HAP-1 (cell line): ENCODE results near the gene RFLNA.

Experiments used
- DNase-seq, 2 experiments: peaks; one replicate each; pipeline ENCODE4 v3.0.0-alpha.2; 2016 to 2020; ENCODE audit warnings: low spot score in 2 of 2
- H3K27me3 ChIP-seq: fragments of 250-450 bp; sonication (Bioruptor Pico); 2 replicates; pipeline ENCODE4 v1.5.1; 2020; ENCODE audit warnings: low read depth, mild to moderate bottlenecking, moderate library complexity
- H3K36me3 ChIP-seq: fragments of 250-450 bp; sonication (Bioruptor Pico); replicated peaks from 2 replicates; pipeline ENCODE4 v1.5.1; 2020; ENCODE audit warnings: mild to moderate bottlenecking
- H3K4me1 ChIP-seq: fragments of 250-450 bp; sonication (Bioruptor Pico); 2 replicates; pipeline ENCODE4 v1.5.1; 2020; ENCODE audit warnings: mild to moderate bottlenecking
- H3K4me3 ChIP-seq: fragments of 250-450 bp; sonication (Bioruptor Pico); 2 replicates; pipeline ENCODE4 v1.5.1; 2020; ENCODE audit warnings: mild to moderate bottlenecking, moderate library complexity
- H3K9me3 ChIP-seq: fragments of 250-450 bp; sonication (Bioruptor Pico); 2 replicates; pipeline ENCODE4 v1.5.1; 2020; ENCODE audit warnings: mild to moderate bottlenecking, moderate library complexity
- in situ Hi-C: fragments of 300-500 bp; cut with MboI; formaldehyde crosslinking; loops from 3 replicates; pipeline ENCODE4 v1.14.3; 2020; ENCODE audit warnings: low sequenced_read_pairs, inconsistent platforms, mixed read lengths

The RFLNA gene

GRCh38 chr12:124311292-124312109 is 16.6 kb downstream of the RFLNA start:
- Histone ChIP-seq H3K36me3 (no peaks in the 10 kb centered on the region), H3K9me3 (no peaks in the 10 kb centered on the region), H3K27me3 (no peaks in the 10 kb centered on the region), H3K4me1 (no peaks in the 10 kb centered on the region), H3K4me3 (no peak overlapping the region)
- in situ Hi-C loops, result no loop called here
- peak in 1 of 2 experiments; percentile 54 for DNase-seq

GRCh38 chr12:124312601-124313000 is 17.7 kb downstream of the RFLNA start:
- Histone ChIP-seq H3K4me3 (no peak overlapping the region), H3K36me3 (no peaks in the 10 kb centered on the region), H3K4me1 (no peaks in the 10 kb centered on the region), H3K27me3 (no peaks in the 10 kb centered on the region), H3K9me3 (no peaks in the 10 kb centered on the region)
- no peak for DNase-seq
- in situ Hi-C loops, result no loop called here

- no peak for DNase-seq
- no peaks in the 10 kb centered on the region for H3K4me1 ChIP-seq
- H3K9me3 ChIP-seq, result no peaks in the 10 kb centered on the region
- H3K36me3 ChIP-seq, result no peaks in the 10 kb centered on the region
- no peaks in the 10 kb centered on the region for H3K27me3 ChIP-seq
- in situ Hi-C loops, result no loop called here
- H3K4me3 ChIP-seq, result no peak overlapping the region
Observed at GRCh38 chr12:124314207-124314606, 19.3 kb downstream of the RFLNA start.

GRCh38 chr12:124314766-124315165 is 19.9 kb downstream of the RFLNA start:
- Histone ChIP-seq H3K4me3 (no peak overlapping the region), H3K27me3 (no peaks in the 10 kb centered on the region), H3K36me3 (no peaks in the 10 kb centered on the region), H3K9me3 (no peaks in the 10 kb centered on the region), H3K4me1 (no peaks in the 10 kb centered on the region)
- in situ Hi-C loops, result no loop called here
- DNase-seq, result no peak

- no peaks in the 10 kb centered on the region for H3K36me3 ChIP-seq
- H3K4me3 ChIP-seq, result no peak overlapping the region
- no peaks in the 10 kb centered on the region for H3K27me3 ChIP-seq
- H3K9me3 ChIP-seq, result no peaks in the 10 kb centered on the region
- H3K4me1 ChIP-seq, result no peaks in the 10 kb centered on the region
- DNase-seq, result no peak
- in situ Hi-C loops, result no loop called here
Observed at GRCh38 chr12:124315372-124316044, 20.6 kb downstream of the RFLNA start.

GRCh38 chr12:124316257-124316900 is 21.5 kb downstream of the RFLNA start:
- H3K9me3 ChIP-seq, result no peaks in the 10 kb centered on the region
- DNase-seq, result no peak
- no peaks in the 10 kb centered on the region for H3K27me3 ChIP-seq
- H3K4me3 ChIP-seq, result no peak overlapping the region
- no peaks in the 10 kb centered on the region for H3K4me1 ChIP-seq
- in situ Hi-C loops, result no loop called here
- no peaks in the 10 kb centered on the region for H3K36me3 ChIP-seq

GRCh38 chr12:124317400-124317799 is 22.5 kb downstream of the RFLNA start:
- H3K36me3 ChIP-seq, result no peaks in the 10 kb centered on the region
- DNase-seq, result no peak
- H3K4me1 ChIP-seq, result no peaks in the 10 kb centered on the region
- H3K4me3 ChIP-seq, result no peak overlapping the region
- no peaks in the 10 kb centered on the region for H3K9me3 ChIP-seq
- in situ Hi-C loops, result no loop called here
- H3K27me3 ChIP-seq, result no peaks in the 10 kb centered on the region

- Histone ChIP-seq H3K4me1 (no peaks in the 10 kb centered on the region), H3K36me3 (no peaks in the 10 kb centered on the region), H3K27me3 (no peaks in the 10 kb centered on the region), H3K4me3 (no peak overlapping the region), H3K9me3 (no peaks in the 10 kb centered on the region)
- in situ Hi-C loops, result no loop called here
- DNase-seq, result no peak
Observed at GRCh38 chr12:124318278-124319020, 23.6 kb downstream of the RFLNA start.

GRCh38 chr12:124319368-124320050 is 24.6 kb downstream of the RFLNA start:
- no peaks in the 10 kb centered on the region for H3K4me1 ChIP-seq
- DNase-seq, result no peak
- peaks cover 9% of the 10 kb centered on the region for H3K9me3 ChIP-seq
- in situ Hi-C loops, result no loop called here
- H3K27me3 ChIP-seq, result no peaks in the 10 kb centered on the region
- H3K36me3 ChIP-seq, result peaks cover 10% of the 10 kb centered on the region
- no peak overlapping the region for H3K4me3 ChIP-seq

GRCh38 chr12:124321040-124321481 is 26.2 kb downstream of the RFLNA start:
- no peak overlapping the region for H3K4me3 ChIP-seq
- peak in 1 of 2 experiments; percentile 83 for DNase-seq
- no peaks in the 10 kb centered on the region for H3K4me1 ChIP-seq
- peaks cover 9% of the 10 kb centered on the region for H3K9me3 ChIP-seq
- in situ Hi-C loops, result no loop called here
- peaks cover 17% of the 10 kb centered on the region for H3K36me3 ChIP-seq
- H3K27me3 ChIP-seq, result no peaks in the 10 kb centered on the region

- Histone ChIP-seq H3K4me3 (no peak overlapping the region), H3K9me3 (peaks cover 9% of the 10 kb centered on the region), H3K27me3 (no peaks in the 10 kb centered on the region), H3K4me1 (no peaks in the 10 kb centered on the region), H3K36me3 (peaks cover 17% of the 10 kb centered on the region)
- no peak for DNase-seq
- in situ Hi-C loops, result no loop called here
Observed at GRCh38 chr12:124321556-124322270, 26.8 kb downstream of the RFLNA start.

GRCh38 chr12:124322271-124322998 is 27.5 kb downstream of the RFLNA start:
- Histone ChIP-seq H3K4me1 (no peaks in the 10 kb centered on the region), H3K9me3 (peaks cover 9% of the 10 kb centered on the region), H3K27me3 (no peaks in the 10 kb centered on the region), H3K4me3 (no peak overlapping the region), H3K36me3 (peaks cover 17% of the 10 kb centered on the region)
- in situ Hi-C loops, result no loop called here
- no peak for DNase-seq
